Spleen (tissue), 7 donors: ENCODE data around the gene CNTNAP1.

ENCODE experiments used
- CTCF ChIP-seq, 11 experiments: fragments of 200-600 bp in 7 of 11; fragments of 450-650 bp in 4 of 11; sonication (generic) in 4 of 11; IDR thresholded peaks in 8 of 11; conservative IDR thresholded peaks in 3 of 11; 1 replicate in 7 of 11; 2 replicates in 4 of 11; pipeline versions ENCODE4 v1.4.0 to v1.8.0; 2016 to 2021; ENCODE audit warnings: antibody characterized with exemption in 11 of 11, inconsistent platforms in 4 of 11, mild to moderate bottlenecking in 1 of 11
- POLR2A ChIP-seq, 3 donors: fragments of 450-650 bp; IDR thresholded peaks; one replicate each; pipeline ENCODE4 v1.5.1; 2017; ENCODE audit warnings: antibody characterized with exemption in 3 of 3, mild to moderate bottlenecking in 1 of 3
- POLR2AphosphoS5 ChIP-seq, 3 donors: sonication (generic); formaldehyde crosslinking; IDR thresholded peaks; one replicate each; pipeline ENCODE4 v1.5.1; 2017; ENCODE audit warnings: antibody characterized with exemption in 3 of 3
- donor health status: DM: no; HTN: no; CAD: no; lungs with moderate emphysema.
- donor health status: DM: no; HTN: no; CAD: no.
- donor health status: DM: no; HTN: no; CAD: no.

GRCh38 chr17:42657824-42658588 lies 24.3 kb upstream of the CNTNAP1 start:
- TF ChIP-seq CTCF (IDR thresholded peaks at IDR 0.05 in 8 of 11, conservative IDR thresholded peaks at IDR 0.05 in 3 of 11) = no peak
- TF ChIP-seq POLR2A (IDR thresholded peaks at IDR 0.05) = no peak
- no peak for TF ChIP-seq POLR2AphosphoS5 (IDR thresholded peaks at IDR 0.05)
